Measurements from ENCODE around the gene CNR2. TPM values are rescaled to one million over a fixed set of nuclear protein-coding genes. Genes with fewer than 3 reads are reported as not detected.

Gene CNR2
- total and polyA plus RNA-seq, 12 donors: 0.06 to 0.09 (median 0.08) TPM; not detected in 9

DNA sequence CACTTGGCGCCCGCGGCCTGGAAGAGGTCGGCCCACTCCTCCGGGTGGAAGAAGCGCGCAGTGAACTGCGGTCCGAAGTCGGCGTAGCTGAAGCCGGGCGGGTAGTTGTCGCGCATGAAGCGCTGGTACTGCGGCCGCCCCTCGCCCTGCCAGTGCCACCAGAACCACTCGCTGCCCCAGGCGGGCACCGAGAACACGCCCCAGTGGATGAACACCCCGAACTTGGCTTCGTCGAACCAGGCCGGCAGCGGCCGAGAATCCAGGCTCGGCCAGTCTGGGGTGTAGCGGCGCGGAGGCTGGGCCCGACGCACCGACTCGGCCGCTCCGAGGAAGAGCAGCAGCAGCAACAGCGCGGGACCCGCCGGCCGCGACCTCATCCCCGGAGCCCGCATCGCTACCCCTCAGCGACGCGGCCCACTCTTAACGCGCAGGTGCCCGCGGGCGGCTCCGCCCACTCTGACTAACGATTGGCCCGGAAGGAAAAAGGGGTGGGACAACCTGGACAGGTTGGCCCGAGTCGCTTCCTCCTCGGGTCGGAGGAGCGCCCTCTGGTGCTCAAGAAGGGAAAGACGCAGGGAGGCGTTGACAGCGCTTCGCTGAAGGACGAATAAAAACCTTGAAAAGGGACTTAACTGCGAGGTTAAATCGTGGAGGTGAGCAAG, 45.1 kb downstream of the CNR2 start, which contains the start of gene FUCA1:
FUCA1 (minus strand) TSS at position 396 of the 662 bp plus-strand sequence; CDS start at position 392, 4 bp downstream.
- Histone ChIP-seq H3K27me3 (no peaks in the 10 kb centered on the region), H3K4me1 (replicated peaks in 1 of 2) (peaks cover 8 to 28% of the 10 kb centered on the region in 2 donors), H3K36me3 (replicated peaks in 1 of 2) (peaks cover 0 to 16% of the 10 kb centered on the region in 2 donors), H3K27ac (peak within 1 kb of the TSS in 4 of 5 donors; percentile 14 to 87 (median 61)), H3K4me3 (peak within 1 kb of the TSS in 3 of 4 donors; percentile 26 to 98 (median 55)), H3K9me3 (replicated peaks in 1 of 3) (no peaks in the 10 kb centered on the region)
- intact Hi-C loops (cut with DNase I): loop anchor here in 1 of 2 donors (10.0 kb wide), 1 partner anchor 63 kb away; the partner anchor contains the start of gene GALE
- peak; percentile 91 to 96 (median 94) for DNase-seq
- whole genome bisulfite sequencing, 4 donors: 0 to 3% (median 1%) methylated on average over 14 to 71 of the region's 71 CpGs
- TF ChIP-seq, protein P1, sequence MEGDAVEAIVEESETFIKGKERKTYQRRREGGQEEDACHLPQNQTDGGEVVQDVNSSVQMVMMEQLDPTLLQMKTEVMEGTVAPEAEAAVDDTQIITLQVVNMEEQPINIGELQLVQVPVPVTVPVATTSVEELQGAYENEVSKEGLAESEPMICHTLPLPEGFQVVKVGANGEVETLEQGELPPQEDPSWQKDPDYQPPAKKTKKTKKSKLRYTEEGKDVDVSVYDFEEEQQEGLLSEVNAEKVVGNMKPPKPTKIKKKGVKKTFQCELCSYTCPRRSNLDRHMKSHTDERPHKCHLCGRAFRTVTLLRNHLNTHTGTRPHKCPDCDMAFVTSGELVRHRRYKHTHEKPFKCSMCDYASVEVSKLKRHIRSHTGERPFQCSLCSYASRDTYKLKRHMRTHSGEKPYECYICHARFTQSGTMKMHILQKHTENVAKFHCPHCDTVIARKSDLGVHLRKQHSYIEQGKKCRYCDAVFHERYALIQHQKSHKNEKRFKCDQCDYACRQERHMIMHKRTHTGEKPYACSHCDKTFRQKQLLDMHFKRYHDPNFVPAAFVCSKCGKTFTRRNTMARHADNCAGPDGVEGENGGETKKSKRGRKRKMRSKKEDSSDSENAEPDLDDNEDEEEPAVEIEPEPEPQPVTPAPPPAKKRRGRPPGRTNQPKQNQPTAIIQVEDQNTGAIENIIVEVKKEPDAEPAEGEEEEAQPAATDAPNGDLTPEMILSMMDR (IDR thresholded peaks at IDR 0.05): peak; percentile 87 to 96 (median 94)
- peak; percentile 45 to 77 for TF ChIP-seq POLR2A (IDR thresholded peaks at IDR 0.05)

DNA sequence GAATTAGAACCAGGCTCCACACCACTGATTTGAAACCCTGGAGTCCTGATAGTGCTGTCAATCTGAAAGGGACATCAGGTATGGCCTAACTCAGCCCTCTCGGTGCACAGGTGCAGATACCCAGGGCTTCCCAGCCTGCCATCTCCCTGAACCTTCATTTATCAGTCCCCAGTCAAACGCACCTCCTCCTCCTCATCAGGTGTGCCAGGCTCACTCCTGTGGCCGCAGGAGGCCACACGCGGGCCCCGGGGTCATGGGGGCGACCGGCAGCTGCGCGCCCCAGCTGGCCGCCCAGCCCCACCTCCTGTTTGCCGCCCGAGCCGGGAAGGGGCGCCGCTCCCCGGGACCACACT, 45.6 kb downstream of the CNR2 start:
- WGBS, 4 donors: 0 to 3% (median 3%) methylated on average over 4 to 17 of the region's 17 CpGs; no CpG with 5 or more reads in 1 of the 4 donors
- Histone ChIP-seq H3K9me3 (replicated peaks in 1 of 3) (no peaks in the 10 kb centered on the region), H3K36me3 (replicated peaks in 1 of 2) (peaks cover 0 to 21% of the 10 kb centered on the region in 2 donors), H3K27me3 (no peaks in the 10 kb centered on the region), H3K27ac (peak overlapping the region in 4 of 5 donors; percentile 14 to 87 (median 61)), H3K4me1 (replicated peaks in 1 of 2) (peaks cover 8 to 28% of the 10 kb centered on the region in 2 donors), H3K4me3 (peak overlapping the region in 3 of 4 donors; percentile 26 to 98 (median 55))
- intact Hi-C loops (cut with DNase I): loop anchor here in 1 of 2 donors (10.0 kb wide), 1 partner anchor 63 kb away; the partner anchor contains the start of gene GALE
- TF ChIP-seq POLR2A (IDR thresholded peaks at IDR 0.05): no peak
- TF ChIP-seq, protein P1 (IDR thresholded peaks at IDR 0.05): no peak
- DNase-seq: no peak

DNA sequence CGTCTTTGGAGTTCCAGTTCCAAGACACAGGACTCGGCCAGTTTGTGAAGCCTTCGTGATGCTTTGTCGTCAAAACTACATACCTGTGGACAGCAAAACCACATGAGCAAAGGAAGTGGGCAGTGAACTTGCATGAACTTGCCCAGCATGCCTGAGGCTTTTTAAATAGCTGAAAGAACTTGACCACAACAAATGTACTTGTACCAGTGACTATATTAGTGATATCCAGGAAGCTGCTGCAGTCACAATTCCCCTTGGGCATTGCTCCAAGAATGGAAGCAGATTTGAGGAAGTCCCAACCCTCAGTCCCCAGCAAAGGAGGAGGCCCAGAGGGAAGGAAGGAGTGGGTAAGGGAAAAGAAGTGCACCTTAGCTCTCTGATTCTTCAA, 47.6 kb downstream of the CNR2 start:
- TF ChIP-seq, protein P1 (IDR thresholded peaks at IDR 0.05): no peak
- no peak for TF ChIP-seq POLR2A (IDR thresholded peaks at IDR 0.05)
- Histone ChIP-seq H3K27me3 (no peaks in the 10 kb centered on the region), H3K36me3 (replicated peaks in 1 of 2) (peaks cover 0 to 32% of the 10 kb centered on the region in 2 donors), H3K27ac (no peak overlapping the region), H3K4me1 (replicated peaks in 1 of 2) (peaks cover 8 to 28% of the 10 kb centered on the region in 2 donors), H3K4me3 (no peak overlapping the region), H3K9me3 (replicated peaks in 1 of 3) (no peaks in the 10 kb centered on the region)
- 79 to 95% (median 87%) methylated on average over 4 of the region's 4 CpGs for WGBS, 4 donors
- DNase-seq: peak in 6 of 7 donors; percentile 22 to 59 (median 46)
- intact Hi-C loops (cut with DNase I): loop anchor here in 1 of 2 donors (10.0 kb wide), 1 partner anchor 61 kb away; the partner anchor contains the start of gene GALE

DNA sequence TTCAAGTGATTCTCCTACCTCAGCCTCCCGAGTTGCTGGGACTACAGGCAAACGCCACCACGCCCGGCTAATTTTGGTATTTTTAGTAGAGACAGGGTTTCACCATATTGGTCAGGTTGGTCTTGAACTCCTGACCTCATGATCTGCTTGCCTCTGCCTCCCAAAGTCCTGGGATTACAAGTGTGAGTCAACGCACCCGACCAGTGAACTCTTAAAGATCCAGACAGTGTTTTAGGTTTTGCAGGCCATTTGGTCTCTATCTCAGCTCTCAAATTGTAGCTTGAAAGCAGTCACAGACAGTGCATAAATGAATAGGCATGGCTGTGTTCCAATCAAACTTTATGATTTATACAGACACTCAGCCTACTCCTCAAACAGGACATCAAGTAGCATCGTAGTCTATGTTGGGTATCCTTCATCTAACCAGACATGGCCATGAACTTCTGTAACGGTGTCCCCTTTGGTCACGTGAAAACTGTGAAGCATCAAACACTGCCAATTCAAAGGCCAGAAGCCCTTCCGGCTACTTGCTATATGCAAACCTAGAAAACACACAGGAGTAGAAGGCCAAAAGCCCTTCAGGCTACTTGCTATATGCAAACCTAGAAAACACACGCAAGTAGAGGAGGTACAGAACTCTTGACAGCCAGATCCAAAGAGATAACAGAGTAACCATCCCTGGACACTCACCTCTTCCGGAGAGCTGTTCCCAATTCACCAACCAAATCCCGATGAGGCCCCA, 48.2 kb downstream of the CNR2 start:
- DNase-seq: no peak
- H3K4me3 ChIP-seq: no peak overlapping the region
- peaks cover 0 to 32% of the 10 kb centered on the region in 2 donors for H3K36me3 ChIP-seq (replicated peaks in 1 of 2)
- H3K27me3 ChIP-seq: no peaks in the 10 kb centered on the region
- intact Hi-C loops (cut with DNase I): loop anchor here in 1 of 2 donors (10.0 kb wide), 1 partner anchor 60 kb away; the partner anchor contains the start of gene GALE
- no peak overlapping the region for H3K27ac ChIP-seq
- 89 to 93% (median 91%) methylated on average over 11 to 13 of the region's 13 CpGs for WGBS, 4 donors
- H3K9me3 ChIP-seq (replicated peaks in 1 of 3): no peaks in the 10 kb centered on the region
- TF ChIP-seq POLR2A (IDR thresholded peaks at IDR 0.05): no peak
- TF ChIP-seq, protein P1 (IDR thresholded peaks at IDR 0.05): no peak
- H3K4me1 ChIP-seq (replicated peaks in 1 of 2): peaks cover 8 to 28% of the 10 kb centered on the region in 2 donors
